Astrocyte (in vitro differentiated cells and primary cell): ENCODE results near the gene TTC27.

Experiments
- CTCF ChIP-seq: IDR thresholded peaks from 2 replicates; pipeline ENCODE4 v1.5.1; 2011; ENCODE audit warnings: low read depth, mild to moderate bottlenecking, inconsistent platforms, low read length, moderate library complexity; ENCODE audit not compliant: insufficient read depth
- EZH2 ChIP-seq: IDR thresholded peaks from 2 replicates; pipeline ENCODE4 v1.6.1; 2012; ENCODE audit warnings: mild to moderate bottlenecking, low read length, inconsistent platforms; ENCODE audit not compliant: insufficient read depth

GRCh38 chr2:32856891-32857290, 229.0 kb downstream of the TTC27 start:
- TF ChIP-seq CTCF: no peak
- no peak for TF ChIP-seq EZH2
